Activated CD4-positive, alpha-beta memory T cell treated with anti-CD3 and anti-CD28 coated beads, Interleukin-2, amount 10 ng/mL, durations not matched to agents 7 days and 5 days (primary cell): Measurements from ENCODE around the gene EMC8. TPM values are rescaled to one million over a fixed set of nuclear protein-coding genes. Genes with fewer than 3 reads are reported as not detected.
A peak's percentile ranks its signal among the peaks of the same experiment; 100 is the strongest.

Experiments used
- CTCF ChIA-PET: fragments of 350-600 bp; sonication (Branson Sonifier 250); formaldehyde crosslinking; loops from one replicate; lab custom pipeline; 2021; ENCODE audit warnings: antibody characterized with exemption, inconsistent platforms; lab: Charles Lee
- POLR2A ChIA-PET: fragments of 350-600 bp; sonication (Branson Sonifier 250); formaldehyde crosslinking; loops from one replicate; lab custom pipeline; 2021; ENCODE audit warnings: antibody characterized with exemption; lab: Charles Lee
- DNase-seq: peaks from one replicate; pipeline ENCODE4 v3.0.0-alpha.2; 2020
- H3K27ac Mint-ChIP-seq: one replicate; pipeline ENCODE4 v1.8.0; 2021; ENCODE audit warnings: mild to moderate bottlenecking, mixed read lengths
- H3K27me3 Mint-ChIP-seq: one replicate; pipeline ENCODE4 v1.8.0; 2021; ENCODE audit warnings: mixed read lengths
- H3K36me3 Mint-ChIP-seq: one replicate; pipeline ENCODE4 v1.8.0; 2021; ENCODE audit warnings: low read depth, mixed read lengths
- H3K4me1 Mint-ChIP-seq: one replicate; pipeline ENCODE4 v1.8.0; 2021; ENCODE audit warnings: mixed read lengths
- H3K4me3 Mint-ChIP-seq: one replicate; pipeline ENCODE4 v1.8.0; 2021; ENCODE audit warnings: mild to moderate bottlenecking, mixed read lengths
- H3K9me3 Mint-ChIP-seq: one replicate; pipeline ENCODE4 v1.8.0; 2021; ENCODE audit warnings: mixed read lengths
- total RNA-seq, 2 experiments: library from RNA; stranded (reverse); gene quantifications; one replicate each; pipeline ENCODE4 v1.2.3, GENCODE V29; 2021

Gene EMC8
- total RNA-seq, 2 experiments from 2014 or later, result 25.0 to 25.6 TPM

GRCh38 chr16:85783441-85783840, 15.9 kb downstream of the EMC8 start:
- CTCF ChIA-PET, result no interaction called here
- DNase-seq, result no peak
- POLR2A ChIA-PET, result no interaction called here
- H3K27ac Mint-ChIP-seq, result no peak overlapping the region
- no peaks in the 10 kb centered on the region for H3K9me3 Mint-ChIP-seq
- no peak overlapping the region for H3K4me3 Mint-ChIP-seq
- H3K4me1 Mint-ChIP-seq, result peaks cover 8% of the 10 kb centered on the region
- H3K27me3 Mint-ChIP-seq, result no peaks in the 10 kb centered on the region
- H3K36me3 Mint-ChIP-seq, result peaks cover 38% of the 10 kb centered on the region

- ChIA-PET POLR2A (no interaction called here), CTCF (no interaction called here)
- peaks cover 45% of the 10 kb centered on the region for H3K36me3 Mint-ChIP-seq
- no peaks in the 10 kb centered on the region for H3K9me3 Mint-ChIP-seq
- H3K4me1 Mint-ChIP-seq, result peaks cover 10% of the 10 kb centered on the region
- H3K4me3 Mint-ChIP-seq, result no peak overlapping the region
- no peak for DNase-seq
- no peaks in the 10 kb centered on the region for H3K27me3 Mint-ChIP-seq
- no peak overlapping the region for H3K27ac Mint-ChIP-seq
Measured at GRCh38 chr16:85782451-85782850, 16.9 kb downstream of the EMC8 start.

GRCh38 chr16:85781695-85782370, 17.5 kb downstream of the EMC8 start:
- Mint-ChIP-seq H3K9me3 (no peaks in the 10 kb centered on the region), H3K4me3 (no peak overlapping the region), H3K27me3 (no peaks in the 10 kb centered on the region), H3K27ac (no peak overlapping the region), H3K36me3 (peaks cover 46% of the 10 kb centered on the region), H3K4me1 (peaks cover 10% of the 10 kb centered on the region)
- ChIA-PET POLR2A (no interaction called here), CTCF (interaction anchor here (0.9 kb wide), 1 partner anchor 143 kb away, joined by 3 read pairs; no protein-coding TSS in a partner anchor)
- DNase-seq, result no peak

GRCh38 chr16:85781156-85781555, 18.2 kb downstream of the EMC8 start:
- H3K4me1 Mint-ChIP-seq, result peaks cover 10% of the 10 kb centered on the region
- CTCF ChIA-PET, result interaction anchor here (0.9 kb wide), 1 partner anchor 144 kb away, joined by 3 read pairs; no protein-coding TSS in a partner anchor

GRCh38 chr16:85780281-85780680, 19.1 kb downstream of the EMC8 start:
- Mint-ChIP-seq H3K4me3 (no peak overlapping the region), H3K36me3 (peaks cover 41% of the 10 kb centered on the region), H3K9me3 (no peaks in the 10 kb centered on the region), H3K27me3 (no peaks in the 10 kb centered on the region), H3K27ac (no peak overlapping the region), H3K4me1 (peaks cover 10% of the 10 kb centered on the region)
- no peak for DNase-seq
- ChIA-PET POLR2A (no interaction called here), CTCF (no interaction called here)

More at GRCh38 chr16:85781156-85781555, 18.2 kb downstream of the EMC8 start:
- Mint-ChIP-seq H3K36me3 (peaks cover 48% of the 10 kb centered on the region), H3K9me3 (no peaks in the 10 kb centered on the region), H3K27me3 (no peaks in the 10 kb centered on the region), H3K27ac (no peak overlapping the region), H3K4me3 (no peak overlapping the region)
- POLR2A ChIA-PET, result no interaction called here
- DNase-seq, result no peak

GRCh38 chr16:85778873-85779272, 20.5 kb downstream of the EMC8 start:
- POLR2A ChIA-PET, result no interaction called here
- DNase-seq, result peak; percentile 22
- Mint-ChIP-seq H3K36me3 (peaks cover 41% of the 10 kb centered on the region), H3K27ac (no peak overlapping the region), H3K4me3 (no peak overlapping the region), H3K27me3 (no peaks in the 10 kb centered on the region), H3K4me1 (peaks cover 10% of the 10 kb centered on the region), H3K9me3 (no peaks in the 10 kb centered on the region)
- CTCF ChIA-PET, result interaction anchor here (1.2 kb wide), 1 partner anchor 163 kb away, joined by 5 read pairs; no protein-coding TSS in a partner anchor

GRCh38 chr16:85777583-85778310, 21.6 kb downstream of the EMC8 start:
- Mint-ChIP-seq H3K4me3 (no peak overlapping the region), H3K27me3 (no peaks in the 10 kb centered on the region), H3K27ac (no peak overlapping the region), H3K4me1 (peaks cover 10% of the 10 kb centered on the region), H3K36me3 (peaks cover 35% of the 10 kb centered on the region), H3K9me3 (no peaks in the 10 kb centered on the region)
- POLR2A ChIA-PET, result no interaction called here
- no peak for DNase-seq
- CTCF ChIA-PET, result no interaction called here

- H3K27ac Mint-ChIP-seq, result no peak overlapping the region
- no peak overlapping the region for H3K4me3 Mint-ChIP-seq
- H3K4me1 Mint-ChIP-seq, result peaks cover 10% of the 10 kb centered on the region
- ChIA-PET POLR2A (no interaction called here), CTCF (no interaction called here)
- no peaks in the 10 kb centered on the region for H3K9me3 Mint-ChIP-seq
- no peak for DNase-seq
- no peaks in the 10 kb centered on the region for H3K27me3 Mint-ChIP-seq
- H3K36me3 Mint-ChIP-seq, result peaks cover 26% of the 10 kb centered on the region
Measured at GRCh38 chr16:85774811-85775210, 24.5 kb downstream of the EMC8 start.

GRCh38 chr16:85774136-85774535, 25.2 kb downstream of the EMC8 start:
- ChIA-PET CTCF (interaction anchor here (0.7 kb wide), 1 partner anchor 55 kb away, joined by 5 read pairs; no protein-coding TSS in a partner anchor), POLR2A (no interaction called here)
- Mint-ChIP-seq H3K4me3 (no peak overlapping the region), H3K4me1 (peaks cover 7% of the 10 kb centered on the region), H3K27ac (no peak overlapping the region), H3K9me3 (no peaks in the 10 kb centered on the region), H3K36me3 (peaks cover 19% of the 10 kb centered on the region), H3K27me3 (no peaks in the 10 kb centered on the region)
- DNase-seq, result no peak

- Mint-ChIP-seq H3K4me3 (no peak overlapping the region), H3K9me3 (no peaks in the 10 kb centered on the region), H3K4me1 (no peaks in the 10 kb centered on the region), H3K27ac (no peak overlapping the region), H3K27me3 (no peaks in the 10 kb centered on the region), H3K36me3 (peaks cover 9% of the 10 kb centered on the region)
- DNase-seq, result no peak
- ChIA-PET CTCF (no interaction called here), POLR2A (no interaction called here)
Measured at GRCh38 chr16:85773044-85773443, 26.3 kb downstream of the EMC8 start.

- Mint-ChIP-seq H3K27me3 (no peaks in the 10 kb centered on the region), H3K4me3 (no peak overlapping the region), H3K4me1 (no peaks in the 10 kb centered on the region), H3K9me3 (no peaks in the 10 kb centered on the region), H3K36me3 (no peaks in the 10 kb centered on the region), H3K27ac (no peak overlapping the region)
- ChIA-PET CTCF (no interaction called here), POLR2A (no interaction called here)
- no peak for DNase-seq
Measured at GRCh38 chr16:85770741-85771140, 28.6 kb downstream of the EMC8 start.

- POLR2A ChIA-PET, result no interaction called here
- H3K4me1 Mint-ChIP-seq, result no peaks in the 10 kb centered on the region
- H3K4me3 Mint-ChIP-seq, result no peak overlapping the region
- DNase-seq, result no peak
- H3K27me3 Mint-ChIP-seq, result no peaks in the 10 kb centered on the region
- H3K27ac Mint-ChIP-seq, result no peak overlapping the region
- CTCF ChIA-PET, result interaction anchor here (1.1 kb wide), 1 partner anchor 8 kb away, joined by 3 read pairs; no protein-coding TSS in a partner anchor
- no peaks in the 10 kb centered on the region for H3K36me3 Mint-ChIP-seq
- no peaks in the 10 kb centered on the region for H3K9me3 Mint-ChIP-seq
Measured at GRCh38 chr16:85768199-85768598, 31.1 kb downstream of the EMC8 start.

- CTCF ChIA-PET, result interaction anchor here (1.1 kb wide), 1 partner anchor 8 kb away, joined by 3 read pairs; no protein-coding TSS in a partner anchor
- Mint-ChIP-seq H3K36me3 (no peaks in the 10 kb centered on the region), H3K9me3 (no peaks in the 10 kb centered on the region), H3K27ac (no peak overlapping the region), H3K27me3 (no peaks in the 10 kb centered on the region), H3K4me1 (no peaks in the 10 kb centered on the region), H3K4me3 (no peak overlapping the region)
- no peak for DNase-seq
- POLR2A ChIA-PET, result no interaction called here
Measured at GRCh38 chr16:85767531-85767930, 31.8 kb downstream of the EMC8 start.
